ENCODE data around the gene ATP2A1. TPM values are rescaled to one million over a fixed set of nuclear protein-coding genes. Genes with fewer than 3 reads are reported as not detected.

The ATP2A1 gene
- total RNA-seq, 1 experiment from 2014 or later: 10.7 TPM

DNA sequence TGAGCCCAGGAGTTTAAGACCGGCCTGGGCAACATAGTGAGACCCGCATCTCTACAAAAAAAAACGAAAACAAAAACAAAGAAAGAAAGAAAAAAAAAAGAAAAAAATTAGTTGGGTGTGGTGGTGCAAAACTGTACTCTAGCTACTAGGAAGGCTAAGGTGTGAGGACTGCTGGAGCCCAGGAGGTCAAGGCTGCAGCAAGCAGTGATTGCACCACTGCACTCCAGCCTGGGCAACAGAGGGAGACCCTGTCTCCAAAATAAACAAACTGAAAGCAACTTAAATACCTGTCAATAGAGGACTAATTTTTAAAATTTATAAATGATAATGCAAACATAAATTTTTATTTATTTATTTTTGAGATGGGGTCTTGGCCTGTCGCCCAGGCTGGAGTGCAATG, 17.3 kb downstream of the ATP2A1 start:
- no TSS peak for BruUV-seq (replicated peaks)
- CTCF ChIA-PET: no interaction called here
- POLR2A ChIA-PET (ENCODE audit: unreplicated experiment): no interaction called here

DNA sequence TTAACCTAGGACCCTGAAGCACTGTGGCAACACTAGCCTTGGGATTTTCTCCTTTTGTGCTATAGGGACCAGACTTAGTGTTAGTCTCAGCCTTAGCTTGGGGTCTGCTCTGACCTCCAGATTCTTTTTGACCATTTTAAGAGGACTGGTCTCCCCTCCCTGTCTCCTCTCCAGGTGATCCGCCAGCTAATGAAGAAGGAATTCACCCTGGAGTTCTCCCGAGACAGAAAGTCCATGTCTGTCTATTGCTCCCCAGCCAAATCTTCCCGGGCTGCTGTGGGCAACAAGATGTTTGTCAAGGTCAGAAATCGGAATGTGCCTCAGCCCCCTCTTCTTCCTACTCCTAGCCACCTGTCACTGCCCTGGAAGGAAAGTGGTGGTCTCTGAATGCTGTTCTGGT, 19.5 kb downstream of the ATP2A1 start:
- no peak overlapping the region for H3K4me2 ChIP-seq
- no peaks in the 10 kb centered on the region for H3K27me3 ChIP-seq (ENCODE audit: insufficient read depth, low read depth)
- ChIA-PET POLR2A (ENCODE audit: unreplicated experiment) (interaction anchor here (0.7 kb wide), 1 partner anchor 12 kb away, joined by 3 read pairs; no protein-coding TSS in a partner anchor), CTCF (no interaction called here)
- H4K20me1 ChIP-seq (ENCODE audit: insufficient read depth): no peaks in the 10 kb centered on the region; the same call in 1 of the 2 replicates
- H3K36me3 ChIP-seq (ENCODE audit: low read depth): no peaks in the 10 kb centered on the region
- no peaks in the 10 kb centered on the region; the same call in 1 of the 2 replicates for H3F3A ChIP-seq (ENCODE audit: insufficient read depth, low read depth)
- H3K27ac ChIP-seq: no peak overlapping the region
- H3K9me3 ChIP-seq (ENCODE audit: insufficient read depth, low read depth): no peaks in the 10 kb centered on the region
- no peaks in the 10 kb centered on the region for H3K4me1 ChIP-seq (replicated peaks; ENCODE audit: insufficient read depth)
- no peak overlapping the region for H3K4me3 ChIP-seq
- peak; percentile 39 to 40 for DNase-seq
- TF ChIP-seq, protein P1, sequence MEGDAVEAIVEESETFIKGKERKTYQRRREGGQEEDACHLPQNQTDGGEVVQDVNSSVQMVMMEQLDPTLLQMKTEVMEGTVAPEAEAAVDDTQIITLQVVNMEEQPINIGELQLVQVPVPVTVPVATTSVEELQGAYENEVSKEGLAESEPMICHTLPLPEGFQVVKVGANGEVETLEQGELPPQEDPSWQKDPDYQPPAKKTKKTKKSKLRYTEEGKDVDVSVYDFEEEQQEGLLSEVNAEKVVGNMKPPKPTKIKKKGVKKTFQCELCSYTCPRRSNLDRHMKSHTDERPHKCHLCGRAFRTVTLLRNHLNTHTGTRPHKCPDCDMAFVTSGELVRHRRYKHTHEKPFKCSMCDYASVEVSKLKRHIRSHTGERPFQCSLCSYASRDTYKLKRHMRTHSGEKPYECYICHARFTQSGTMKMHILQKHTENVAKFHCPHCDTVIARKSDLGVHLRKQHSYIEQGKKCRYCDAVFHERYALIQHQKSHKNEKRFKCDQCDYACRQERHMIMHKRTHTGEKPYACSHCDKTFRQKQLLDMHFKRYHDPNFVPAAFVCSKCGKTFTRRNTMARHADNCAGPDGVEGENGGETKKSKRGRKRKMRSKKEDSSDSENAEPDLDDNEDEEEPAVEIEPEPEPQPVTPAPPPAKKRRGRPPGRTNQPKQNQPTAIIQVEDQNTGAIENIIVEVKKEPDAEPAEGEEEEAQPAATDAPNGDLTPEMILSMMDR (conservative IDR thresholded peaks at IDR 0.05): no peak
- H3K79me2 ChIP-seq (ENCODE audit: low read depth): no peaks in the 10 kb centered on the region
- BruUV-seq (replicated peaks): TSS peak; percentile 16
- intact Hi-C loops (cut with micrococcal nuclease; ENCODE audit: unreplicated experiment): no loop called here
- H2AFZ ChIP-seq: no peak overlapping the region
- no peaks in the 10 kb centered on the region for H3K9me2 ChIP-seq (ENCODE audit: insufficient read depth)

More for the DNA sequence above, 17.3 kb downstream of the ATP2A1 start:
- no peaks in the 10 kb centered on the region for H3K4me1 ChIP-seq (replicated peaks; ENCODE audit: insufficient read depth)
- no peak overlapping the region for H3K4me2 ChIP-seq
- no peak for DNase-seq
- intact Hi-C loops (cut with micrococcal nuclease; ENCODE audit: unreplicated experiment): no loop called here
- TF ChIP-seq EZH2 (IDR thresholded peaks at IDR 0.05; ENCODE audit: low read depth): no peak
- TF ChIP-seq, protein P1 (conservative IDR thresholded peaks at IDR 0.05): no peak
- H3K27ac ChIP-seq: no peak overlapping the region
- H3K27me3 ChIP-seq (ENCODE audit: insufficient read depth, low read depth): no peaks in the 10 kb centered on the region
- no peaks in the 10 kb centered on the region; the same call in 1 of the 2 replicates for H4K20me1 ChIP-seq (ENCODE audit: insufficient read depth)
- H3K4me3 ChIP-seq: no peak overlapping the region
- no peak overlapping the region for H2AFZ ChIP-seq
- H3K36me3 ChIP-seq (ENCODE audit: low read depth): no peaks in the 10 kb centered on the region
- H3K9me3 ChIP-seq (ENCODE audit: insufficient read depth, low read depth): no peaks in the 10 kb centered on the region
- no peaks in the 10 kb centered on the region for H3K79me2 ChIP-seq (ENCODE audit: low read depth)
- no peaks in the 10 kb centered on the region for H3K9me2 ChIP-seq (ENCODE audit: insufficient read depth)
- H3F3A ChIP-seq (ENCODE audit: insufficient read depth, low read depth): no peaks in the 10 kb centered on the region; the same call in 1 of the 2 replicates

DNA sequence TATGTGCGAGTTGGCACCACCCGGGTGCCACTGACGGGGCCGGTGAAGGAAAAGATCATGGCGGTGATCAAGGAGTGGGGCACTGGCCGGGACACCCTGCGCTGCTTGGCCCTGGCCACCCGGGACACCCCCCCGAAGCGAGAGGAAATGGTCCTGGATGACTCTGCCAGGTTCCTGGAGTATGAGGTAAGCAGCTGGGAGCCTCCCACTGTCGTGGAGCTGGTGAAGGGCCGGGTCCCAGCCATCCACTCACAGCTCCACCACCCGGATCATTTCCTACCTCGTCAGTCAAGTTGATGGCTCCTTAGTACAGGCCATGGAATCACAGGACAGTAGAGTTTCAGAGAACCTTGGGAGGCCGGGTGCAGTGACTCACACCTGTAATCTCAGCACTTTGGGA, 20.0 kb downstream of the ATP2A1 start:
- BruUV-seq (replicated peaks): no TSS peak
- DNase-seq: peak in 1 of 2 experiments; percentile 54
- CTCF ChIA-PET: no interaction called here
- Histone ChIP-seq H3K9me2 (ENCODE audit: insufficient read depth) (no peaks in the 10 kb centered on the region), H3K4me1 (replicated peaks; ENCODE audit: insufficient read depth) (no peaks in the 10 kb centered on the region), H3K9me3 (ENCODE audit: insufficient read depth, low read depth) (no peaks in the 10 kb centered on the region), H3K4me2 (no peak overlapping the region), H3K36me3 (ENCODE audit: low read depth) (no peaks in the 10 kb centered on the region), H3K79me2 (ENCODE audit: low read depth) (no peaks in the 10 kb centered on the region), H3K4me3 (no peak overlapping the region), H4K20me1 (ENCODE audit: insufficient read depth) (no peaks in the 10 kb centered on the region; the same call in 1 of the 2 replicates), H3F3A (ENCODE audit: insufficient read depth, low read depth) (no peaks in the 10 kb centered on the region; the same call in 1 of the 2 replicates), H3K27me3 (ENCODE audit: insufficient read depth, low read depth) (no peaks in the 10 kb centered on the region), H2AFZ (no peak overlapping the region), H3K27ac (no peak overlapping the region)
- TF ChIP-seq, protein P1 (conservative IDR thresholded peaks at IDR 0.05): no peak
- TF ChIP-seq EZH2 (IDR thresholded peaks at IDR 0.05; ENCODE audit: low read depth): no peak
- intact Hi-C loops (cut with micrococcal nuclease; ENCODE audit: unreplicated experiment): no loop called here
- POLR2A ChIA-PET (ENCODE audit: unreplicated experiment): interaction anchor here (0.7 kb wide), 1 partner anchor 12 kb away, joined by 3 read pairs; no protein-coding TSS in a partner anchor
